NT2/D1 (cell line): Measurements from ENCODE around the gene DCTPP1.

Experiments
- YY1 ChIP-seq: IDR thresholded peaks from 2 replicates; pipeline ENCODE4 v1.6.1; 2011; ENCODE audit not compliant: insufficient read length, insufficient read depth
- ZNF274 ChIP-seq: IDR thresholded peaks from 2 replicates; pipeline ENCODE4 v1.6.1; 2011; ENCODE audit warnings: mild to moderate bottlenecking, low read depth, low read length

DNA sequence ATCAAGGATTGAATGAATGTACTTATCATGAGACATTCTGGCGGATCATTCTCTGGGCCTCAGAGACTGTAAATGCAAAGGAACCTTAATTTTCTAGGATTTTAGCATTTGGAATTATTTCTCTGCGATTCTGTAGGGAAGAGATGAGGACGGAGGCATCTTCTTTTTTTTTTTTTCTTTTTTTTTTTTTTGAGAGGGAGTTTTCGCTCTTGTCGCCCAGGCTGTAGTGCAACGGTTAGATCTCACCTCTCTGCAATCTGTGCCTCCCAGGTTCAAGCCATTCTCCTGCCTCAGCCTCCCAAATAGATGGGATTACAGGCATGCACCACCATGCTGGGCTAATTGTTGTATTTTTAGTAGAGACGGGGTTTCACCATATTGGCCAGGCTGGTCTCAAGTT lies 44.9 kb upstream of the DCTPP1 start:
- no peak for TF ChIP-seq YY1
- no peak for TF ChIP-seq ZNF274
